Memory B cell (primary cell): ENCODE measurements around the gene PIP5K1C.

Experiments
- ATAC-seq: fragments of 150-1000 bp; cut with Tn5 transposase; 2 replicates; pipeline ENCODE4 v1.10.0; 2021; ENCODE audit warnings: low read depth, mild to moderate bottlenecking, moderate library complexity
- DNase-seq, 2 donors: peaks; one replicate each; pipeline ENCODE4 v3.0.0; 2022; ENCODE audit warnings: low spot score in 2 of 2
- H3K27ac Mint-ChIP-seq: one replicate; pipeline ENCODE4 v1.8.0; 2022; ENCODE audit warnings: mild to moderate bottlenecking, moderate library complexity, mixed read lengths
- H3K27me3 Mint-ChIP-seq: one replicate; pipeline ENCODE4 v1.8.0; 2022; ENCODE audit warnings: mixed read lengths
- H3K36me3 Mint-ChIP-seq: one replicate; pipeline ENCODE4 v1.8.0; 2022; ENCODE audit warnings: mild to moderate bottlenecking, mixed read lengths
- H3K4me1 Mint-ChIP-seq: one replicate; pipeline ENCODE4 v1.8.0; 2022; ENCODE audit warnings: mixed read lengths
- H3K4me3 Mint-ChIP-seq: one replicate; pipeline ENCODE4 v1.8.0; 2022; ENCODE audit warnings: mild to moderate bottlenecking, moderate library complexity, mixed read lengths
- H3K9me3 Mint-ChIP-seq: one replicate; pipeline ENCODE4 v1.8.0; 2022; ENCODE audit warnings: mixed read lengths

Gene PIP5K1C

GRCh38 chr19:3658870-3659745 lies 41.2 kb downstream of the PIP5K1C start:
- ATAC-seq (no peak), DNase-seq (no peak)
- Mint-ChIP-seq H3K4me1 (peaks cover 3% of the 10 kb centered on the region), H3K27me3 (no peaks in the 10 kb centered on the region), H3K36me3 (peaks cover 27% of the 10 kb centered on the region), H3K4me3 (no peak overlapping the region), H3K9me3 (no peaks in the 10 kb centered on the region), H3K27ac (no peak overlapping the region)

- H3K27ac Mint-ChIP-seq: no peak overlapping the region
- H3K36me3 Mint-ChIP-seq: peaks cover 24% of the 10 kb centered on the region
- H3K9me3 Mint-ChIP-seq: no peaks in the 10 kb centered on the region
- DNase-seq: no peak
- ATAC-seq: no peak
- H3K4me1 Mint-ChIP-seq: peaks cover 3% of the 10 kb centered on the region
- no peaks in the 10 kb centered on the region for H3K27me3 Mint-ChIP-seq
- no peak overlapping the region for H3K4me3 Mint-ChIP-seq
These were observed 42.0 kb downstream of the PIP5K1C start for GRCh38 chr19:3658004-3658869.

- Mint-ChIP-seq H3K36me3 (peaks cover 21% of the 10 kb centered on the region), H3K9me3 (no peaks in the 10 kb centered on the region), H3K27ac (no peak overlapping the region), H3K4me3 (no peak overlapping the region), H3K4me1 (no peaks in the 10 kb centered on the region), H3K27me3 (no peaks in the 10 kb centered on the region)
- DNase-seq (no peak), ATAC-seq (no peak)
These were observed 42.9 kb downstream of the PIP5K1C start for GRCh38 chr19:3657395-3657769.

DNA sequence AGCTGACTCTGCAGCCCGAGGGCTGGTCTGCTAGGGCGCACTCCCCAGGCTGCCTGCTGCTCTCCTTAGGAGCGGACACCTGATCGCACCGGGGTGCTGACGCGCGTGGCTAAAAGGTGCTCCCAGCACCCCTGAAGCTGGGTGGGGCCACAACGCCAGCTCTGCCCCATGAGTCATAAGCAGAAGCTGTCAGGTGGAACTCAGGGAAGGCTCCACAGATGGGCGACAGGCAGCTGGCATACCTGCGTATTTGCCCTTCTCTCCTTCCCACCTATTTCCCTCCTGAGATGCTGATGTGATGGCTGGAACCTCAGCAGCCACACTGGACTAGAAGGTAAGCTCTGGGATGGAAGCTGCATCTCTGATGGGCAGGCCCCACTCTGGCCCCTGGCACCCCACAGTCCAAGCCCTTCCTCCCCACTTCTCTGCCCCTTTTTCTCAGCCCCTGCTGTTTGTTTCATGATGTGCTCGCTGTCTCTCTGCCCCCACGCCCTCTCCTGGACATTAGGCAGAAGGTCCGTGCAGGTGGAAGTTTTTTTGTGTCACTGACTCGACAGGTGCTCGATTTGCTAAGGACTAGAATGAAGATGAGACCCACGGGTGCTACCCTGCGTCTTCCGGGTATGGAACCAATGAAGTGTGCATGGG lies 43.4 kb downstream of the PIP5K1C start:
- H3K36me3 Mint-ChIP-seq: peaks cover 22% of the 10 kb centered on the region
- H3K27me3 Mint-ChIP-seq: no peaks in the 10 kb centered on the region
- DNase-seq (no peak), ATAC-seq (peak; percentile 42)
- no peak overlapping the region for H3K4me3 Mint-ChIP-seq
- no peaks in the 10 kb centered on the region for H3K4me1 Mint-ChIP-seq
- H3K9me3 Mint-ChIP-seq: no peaks in the 10 kb centered on the region
- H3K27ac Mint-ChIP-seq: no peak overlapping the region

- peak; percentile 53 for ATAC-seq
- Mint-ChIP-seq H3K4me1 (no peaks in the 10 kb centered on the region), H3K4me3 (no peak overlapping the region), H3K27ac (no peak overlapping the region), H3K36me3 (peaks cover 19% of the 10 kb centered on the region), H3K27me3 (no peaks in the 10 kb centered on the region), H3K9me3 (no peaks in the 10 kb centered on the region)
- no peak for DNase-seq
These were observed 44.1 kb downstream of the PIP5K1C start for GRCh38 chr19:3656073-3656746.

GRCh38 chr19:3655402-3656072 lies 44.7 kb downstream of the PIP5K1C start:
- Mint-ChIP-seq H3K36me3 (peaks cover 15% of the 10 kb centered on the region), H3K4me3 (no peak overlapping the region), H3K9me3 (no peaks in the 10 kb centered on the region), H3K27ac (no peak overlapping the region), H3K27me3 (no peaks in the 10 kb centered on the region), H3K4me1 (no peaks in the 10 kb centered on the region)
- ATAC-seq (peak; percentile 77), DNase-seq (no peak)

DNA sequence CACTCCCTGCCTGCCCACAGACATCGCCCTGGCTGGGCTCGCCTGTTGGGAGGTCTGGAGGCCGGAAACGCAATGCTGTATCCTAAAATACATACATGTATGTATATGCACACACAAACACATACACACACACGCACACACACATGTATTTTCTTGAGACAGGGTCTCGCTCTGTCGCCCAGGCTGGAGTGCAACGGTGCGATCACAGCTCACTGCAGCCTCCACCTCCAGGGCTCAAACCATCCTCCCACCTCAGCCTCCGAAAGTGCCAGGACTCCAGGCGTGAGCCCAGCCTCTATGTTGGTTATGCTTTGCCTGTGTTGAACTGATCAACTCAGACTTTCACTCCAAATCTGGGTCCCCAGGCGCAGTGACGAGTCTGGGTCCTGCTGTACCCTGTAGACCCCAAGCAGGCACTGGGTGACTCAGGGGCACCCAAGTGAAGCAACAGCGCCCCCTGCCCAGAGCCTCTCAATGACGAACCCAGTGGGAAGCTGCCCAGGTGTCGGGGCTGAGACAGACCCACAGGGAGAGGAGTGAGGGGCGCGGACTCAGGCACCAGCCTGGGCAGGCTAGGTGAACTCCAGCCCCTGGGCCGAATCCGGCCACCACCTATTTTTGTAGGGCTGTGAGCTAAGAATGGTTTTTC lies 46.3 kb downstream of the PIP5K1C start:
- Mint-ChIP-seq H3K36me3 (peaks cover 12% of the 10 kb centered on the region), H3K27ac (no peak overlapping the region), H3K4me1 (no peaks in the 10 kb centered on the region), H3K9me3 (no peaks in the 10 kb centered on the region), H3K27me3 (no peaks in the 10 kb centered on the region), H3K4me3 (no peak overlapping the region)
- DNase-seq: no peak
- ATAC-seq: no peak

- Mint-ChIP-seq H3K27ac (no peak overlapping the region), H3K9me3 (no peaks in the 10 kb centered on the region), H3K36me3 (peaks cover 12% of the 10 kb centered on the region), H3K4me3 (no peak overlapping the region), H3K27me3 (no peaks in the 10 kb centered on the region), H3K4me1 (no peaks in the 10 kb centered on the region)
- DNase-seq (no peak), ATAC-seq (no peak)
These were observed 47.0 kb downstream of the PIP5K1C start for GRCh38 chr19:3653081-3653795.

DNA sequence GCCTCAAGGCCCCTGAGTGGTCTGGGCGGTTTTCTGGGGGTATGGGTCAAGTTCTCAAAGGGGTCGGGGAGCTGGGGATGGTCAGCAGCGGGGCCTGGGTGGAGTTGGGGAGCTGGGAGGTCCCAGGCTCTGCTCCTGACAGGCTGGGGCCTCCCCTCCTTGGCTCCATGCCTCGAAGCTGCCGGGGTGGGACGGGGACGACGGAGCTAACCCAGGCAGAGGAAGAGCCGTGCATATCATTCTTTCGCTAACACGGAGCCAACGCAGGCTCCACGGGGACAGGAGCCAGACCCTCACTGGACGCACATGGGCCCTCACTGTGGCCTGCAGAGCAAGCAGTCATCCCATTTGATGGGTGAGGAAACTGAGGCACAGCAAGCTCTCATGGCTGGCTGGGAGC lies 47.8 kb downstream of the PIP5K1C start:
- H3K27ac Mint-ChIP-seq: no peak overlapping the region
- H3K9me3 Mint-ChIP-seq: no peaks in the 10 kb centered on the region
- H3K4me3 Mint-ChIP-seq: no peak overlapping the region
- H3K4me1 Mint-ChIP-seq: no peaks in the 10 kb centered on the region
- ATAC-seq: no peak
- no peaks in the 10 kb centered on the region for H3K27me3 Mint-ChIP-seq
- DNase-seq: no peak
- peaks cover 10% of the 10 kb centered on the region for H3K36me3 Mint-ChIP-seq

DNA sequence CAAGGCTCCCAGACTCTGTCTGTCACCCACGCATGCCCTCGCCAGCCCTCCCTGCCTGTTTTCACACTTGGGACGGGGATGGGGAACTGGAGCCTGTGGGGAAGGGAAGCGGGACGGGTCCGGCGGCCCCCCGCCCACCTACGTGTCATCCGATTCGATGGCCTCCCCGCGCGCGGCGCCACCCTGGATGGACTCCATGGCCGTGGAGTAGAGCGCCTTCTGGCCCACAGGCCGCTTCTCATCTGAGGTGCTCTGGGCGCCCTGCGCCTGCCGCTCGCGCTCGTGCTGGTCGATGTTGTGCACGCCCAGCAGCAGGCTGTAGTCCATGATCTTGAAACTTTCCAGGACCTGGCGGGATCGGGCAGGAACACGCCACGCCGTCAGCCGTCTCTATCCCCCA lies 48.6 kb downstream of the PIP5K1C start:
- H3K36me3 Mint-ChIP-seq: peaks cover 6% of the 10 kb centered on the region
- H3K27ac Mint-ChIP-seq: no peak overlapping the region
- no peaks in the 10 kb centered on the region for H3K4me1 Mint-ChIP-seq
- DNase-seq: no peak
- H3K27me3 Mint-ChIP-seq: no peaks in the 10 kb centered on the region
- H3K4me3 Mint-ChIP-seq: no peak overlapping the region
- H3K9me3 Mint-ChIP-seq: no peaks in the 10 kb centered on the region
- no peak for ATAC-seq

DNA sequence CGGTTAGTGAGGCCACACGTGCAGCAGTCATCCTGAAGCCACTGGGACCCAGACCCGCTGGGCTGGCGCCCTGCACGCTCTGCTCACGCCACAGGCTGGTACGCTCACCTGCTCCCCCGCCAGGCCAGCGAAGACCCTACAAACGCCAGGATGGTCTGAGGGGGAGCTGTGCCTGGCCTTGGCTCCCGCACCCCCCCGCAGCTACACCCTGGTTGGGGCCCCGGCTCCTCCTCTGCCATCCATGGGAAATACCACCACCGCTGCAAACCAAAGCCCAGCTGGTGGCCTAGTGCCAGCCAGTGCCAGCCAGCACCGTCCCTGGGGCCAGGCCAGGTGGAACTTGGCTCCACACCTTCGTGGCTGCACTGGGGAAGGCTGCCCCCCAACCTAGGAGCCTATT lies 50.4 kb downstream of the PIP5K1C start:
- DNase-seq (no peak), ATAC-seq (no peak)
- Mint-ChIP-seq H3K4me1 (no peaks in the 10 kb centered on the region), H3K9me3 (no peaks in the 10 kb centered on the region), H3K36me3 (peaks cover 7% of the 10 kb centered on the region), H3K4me3 (no peak overlapping the region), H3K27me3 (no peaks in the 10 kb centered on the region), H3K27ac (no peak overlapping the region)

- peaks cover 7% of the 10 kb centered on the region for H3K36me3 Mint-ChIP-seq
- H3K9me3 Mint-ChIP-seq: no peaks in the 10 kb centered on the region
- H3K27ac Mint-ChIP-seq: no peak overlapping the region
- DNase-seq (no peak), ATAC-seq (no peak)
- H3K4me3 Mint-ChIP-seq: no peak overlapping the region
- H3K27me3 Mint-ChIP-seq: no peaks in the 10 kb centered on the region
- H3K4me1 Mint-ChIP-seq: no peaks in the 10 kb centered on the region
These were observed 52.0 kb downstream of the PIP5K1C start for GRCh38 chr19:3648037-3648905.
